ENCODE results near the gene SRGAP1. TPM values are rescaled to one million over a fixed set of nuclear protein-coding genes. Genes with fewer than 3 reads are reported as not detected.

Gene SRGAP1
- total and polyA plus RNA-seq, 9 donors, result 2.8 to 17.9 (median 8.6) TPM

GRCh38 chr12:64064706-64065105, 220.2 kb downstream of the SRGAP1 start:
- no peaks in the 10 kb centered on the region for H3K27me3 ChIP-seq
- no peak overlapping the region for H3K27ac ChIP-seq
- DNase-seq, result no peak
- no peaks in the 10 kb centered on the region for H3K36me3 ChIP-seq
- H3K9me3 ChIP-seq, result no peaks in the 10 kb centered on the region
- TF ChIP-seq CTCF (IDR thresholded peaks at IDR 0.05), result no peak
- TF ChIP-seq POLR2A (IDR thresholded peaks at IDR 0.05), result no peak
- TF ChIP-seq EP300 (IDR thresholded peaks at IDR 0.05), result no peak
- H3K4me3 ChIP-seq, result no peak overlapping the region
- WGBS, 3 donors, result 80 to 90% (median 81%) methylated on average over 8 of the region's 8 CpGs
- intact Hi-C loops (cut with DNase I), result no loop called here
- peaks cover 5% of the 10 kb centered on the region for H3K4me1 ChIP-seq (ENCODE audit: insufficient read depth)

- no peak for TF ChIP-seq EP300 (IDR thresholded peaks at IDR 0.05)
- no peak for TF ChIP-seq POLR2A (IDR thresholded peaks at IDR 0.05)
- TF ChIP-seq CTCF (IDR thresholded peaks at IDR 0.05), result no peak
- Histone ChIP-seq H3K4me1 (ENCODE audit: insufficient read depth) (peaks cover 5% of the 10 kb centered on the region), H3K27ac (no peak overlapping the region), H3K9me3 (no peaks in the 10 kb centered on the region), H3K4me3 (no peak overlapping the region), H3K27me3 (no peaks in the 10 kb centered on the region), H3K36me3 (no peaks in the 10 kb centered on the region)
- intact Hi-C loops (cut with DNase I), result no loop called here
- 76 to 87% (median 83%) methylated on average over 2 of the region's 2 CpGs for WGBS, 3 donors
- DNase-seq, result no peak
These were observed 221.5 kb downstream of the SRGAP1 start for GRCh38 chr12:64065881-64066451.

GRCh38 chr12:64066776-64067175, 222.3 kb downstream of the SRGAP1 start:
- Histone ChIP-seq H3K9me3 (no peaks in the 10 kb centered on the region), H3K4me3 (no peak overlapping the region), H3K4me1 (ENCODE audit: insufficient read depth) (peaks cover 5% of the 10 kb centered on the region), H3K36me3 (no peaks in the 10 kb centered on the region), H3K27ac (no peak overlapping the region), H3K27me3 (no peaks in the 10 kb centered on the region)
- no peak for DNase-seq
- 49 to 60% (median 58%) methylated on average over 2 of the region's 2 CpGs for WGBS, 3 donors
- TF ChIP-seq CTCF (IDR thresholded peaks at IDR 0.05) (no peak), EP300 (IDR thresholded peaks at IDR 0.05) (no peak), POLR2A (IDR thresholded peaks at IDR 0.05) (no peak)
- intact Hi-C loops (cut with DNase I), result no loop called here

GRCh38 chr12:64070454-64070853, 226.0 kb downstream of the SRGAP1 start:
- Histone ChIP-seq H3K27me3 (no peaks in the 10 kb centered on the region), H3K4me3 (no peak overlapping the region), H3K27ac (no peak overlapping the region), H3K36me3 (no peaks in the 10 kb centered on the region), H3K9me3 (no peaks in the 10 kb centered on the region), H3K4me1 (ENCODE audit: insufficient read depth) (peaks cover 4% of the 10 kb centered on the region)
- TF ChIP-seq POLR2A (IDR thresholded peaks at IDR 0.05) (no peak), EP300 (IDR thresholded peaks at IDR 0.05) (no peak), CTCF (IDR thresholded peaks at IDR 0.05) (no peak)
- intact Hi-C loops (cut with DNase I), result no loop called here
- 22 to 38% (median 35%) methylated on average over 2 of the region's 2 CpGs for WGBS, 3 donors
- no peak for DNase-seq
